T-helper 2 cell treated with Interferon-gamma antibody and Interleukin-4, amounts not matched to agents 5 μg/mL and 100 μg/mL, for 36 hours (primary cell): ENCODE measurements around the gene PTOV1.

ENCODE experiments used
- DNase-seq: peaks from one replicate; pipeline ENCODE4 v3.0.0; 2021; ENCODE audit warnings: low spot score
- H3K27ac Mint-ChIP-seq: one replicate; pipeline ENCODE4 v1.8.0; 2021; ENCODE audit warnings: mild to moderate bottlenecking, mixed read lengths
- H3K27me3 Mint-ChIP-seq: one replicate; pipeline ENCODE4 v1.8.0; 2021; ENCODE audit warnings: low read depth, mixed read lengths
- H3K36me3 Mint-ChIP-seq: one replicate; pipeline ENCODE4 v1.8.0; 2021; ENCODE audit warnings: low read depth, mixed read lengths
- H3K4me1 Mint-ChIP-seq: one replicate; pipeline ENCODE4 v1.8.0; 2021; ENCODE audit warnings: low read depth, mixed read lengths
- H3K4me3 Mint-ChIP-seq: one replicate; pipeline ENCODE4 v1.8.0; 2022; ENCODE audit warnings: mild to moderate bottlenecking, moderate library complexity, mixed read lengths
- H3K9me3 Mint-ChIP-seq: one replicate; pipeline ENCODE4 v1.8.0; 2021; ENCODE audit warnings: mixed read lengths

PTOV1 gene

DNA sequence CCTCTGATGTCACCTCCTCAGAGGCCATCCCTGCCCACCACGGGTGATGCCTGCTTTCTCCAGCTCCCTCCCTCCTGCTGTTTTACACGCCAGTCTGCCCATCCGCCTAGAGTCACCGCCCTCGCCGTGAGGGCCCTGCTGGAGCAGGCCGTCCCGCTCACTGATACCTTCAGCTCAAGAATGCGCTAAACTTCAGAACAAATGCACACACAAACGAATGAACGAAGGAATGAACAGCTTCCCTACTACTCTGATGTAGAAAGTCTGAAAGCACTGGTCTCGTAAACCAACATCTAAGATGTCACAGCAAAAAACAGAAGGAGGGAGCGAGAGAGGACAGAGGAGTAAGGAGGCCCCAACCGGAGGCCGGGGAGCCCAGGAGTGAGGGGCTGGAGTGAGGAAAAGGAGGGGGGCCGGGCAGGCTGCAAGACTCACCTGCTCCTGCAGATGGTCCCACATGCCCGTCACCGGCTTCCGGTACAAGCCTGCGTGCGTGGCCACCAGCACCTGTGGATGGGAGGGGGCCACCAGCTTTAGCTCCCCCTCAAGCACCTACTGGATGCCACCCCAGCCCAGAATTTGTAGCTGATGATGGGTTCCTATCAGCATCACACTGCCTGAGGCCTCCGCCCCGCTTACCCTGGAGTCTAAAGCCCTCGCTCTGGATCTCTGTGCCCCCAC lies 12.4 kb downstream of the PTOV1 start:
- Mint-ChIP-seq H3K4me3 (no peak overlapping the region), H3K4me1 (peaks cover 21% of the 10 kb centered on the region), H3K9me3 (no peaks in the 10 kb centered on the region), H3K27me3 (no peaks in the 10 kb centered on the region), H3K27ac (no peak overlapping the region), H3K36me3 (peaks cover 44% of the 10 kb centered on the region)
- DNase-seq: no peak

DNA sequence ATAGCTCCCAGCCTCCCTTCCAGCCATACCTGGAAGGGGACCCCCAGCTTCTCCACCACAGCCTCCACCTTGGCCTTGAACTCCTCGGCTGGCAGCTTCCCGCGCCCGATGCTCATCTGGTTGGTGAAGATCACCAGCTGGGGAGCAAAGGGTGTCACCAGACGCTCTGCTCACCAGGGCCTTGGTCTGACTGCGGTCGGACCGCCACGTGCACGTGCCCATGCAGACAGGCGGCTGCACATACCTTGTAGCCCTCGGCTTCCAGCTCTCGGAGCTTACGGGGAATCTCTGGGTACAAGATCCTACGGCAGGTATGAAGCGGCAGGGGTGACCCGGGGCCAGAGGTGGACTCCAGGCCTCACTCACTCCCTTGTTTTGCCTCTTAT lies 13.0 kb downstream of the PTOV1 start:
- Mint-ChIP-seq H3K4me1 (peaks cover 24% of the 10 kb centered on the region), H3K9me3 (no peaks in the 10 kb centered on the region), H3K36me3 (peaks cover 41% of the 10 kb centered on the region), H3K4me3 (no peak overlapping the region), H3K27ac (no peak overlapping the region), H3K27me3 (no peaks in the 10 kb centered on the region)
- DNase-seq: no peak

DNA sequence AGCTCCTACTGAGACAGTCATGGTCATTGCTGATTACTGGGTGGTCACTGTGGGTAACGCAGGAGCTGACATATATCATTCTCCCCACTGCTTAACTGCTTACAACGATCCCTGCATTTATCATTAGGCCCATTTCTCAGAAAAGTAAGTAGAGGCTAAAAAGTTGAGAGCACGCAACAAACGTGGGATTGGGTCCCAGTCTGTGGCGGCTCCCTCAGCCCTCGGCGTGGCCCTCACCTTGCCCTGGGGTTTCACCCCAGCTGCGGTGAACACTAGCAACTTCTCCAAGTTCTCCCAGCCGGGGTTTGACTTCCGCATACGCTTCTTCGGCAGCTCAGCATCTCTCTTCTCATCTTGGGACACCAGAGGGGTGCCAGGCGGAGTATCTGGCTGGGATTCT lies 13.9 kb downstream of the PTOV1 start:
- peaks cover 24% of the 10 kb centered on the region for H3K4me1 Mint-ChIP-seq
- no peaks in the 10 kb centered on the region for H3K9me3 Mint-ChIP-seq
- H3K27ac Mint-ChIP-seq: no peak overlapping the region
- H3K4me3 Mint-ChIP-seq: no peak overlapping the region
- no peak for DNase-seq
- H3K36me3 Mint-ChIP-seq: peaks cover 37% of the 10 kb centered on the region
- H3K27me3 Mint-ChIP-seq: no peaks in the 10 kb centered on the region

DNA sequence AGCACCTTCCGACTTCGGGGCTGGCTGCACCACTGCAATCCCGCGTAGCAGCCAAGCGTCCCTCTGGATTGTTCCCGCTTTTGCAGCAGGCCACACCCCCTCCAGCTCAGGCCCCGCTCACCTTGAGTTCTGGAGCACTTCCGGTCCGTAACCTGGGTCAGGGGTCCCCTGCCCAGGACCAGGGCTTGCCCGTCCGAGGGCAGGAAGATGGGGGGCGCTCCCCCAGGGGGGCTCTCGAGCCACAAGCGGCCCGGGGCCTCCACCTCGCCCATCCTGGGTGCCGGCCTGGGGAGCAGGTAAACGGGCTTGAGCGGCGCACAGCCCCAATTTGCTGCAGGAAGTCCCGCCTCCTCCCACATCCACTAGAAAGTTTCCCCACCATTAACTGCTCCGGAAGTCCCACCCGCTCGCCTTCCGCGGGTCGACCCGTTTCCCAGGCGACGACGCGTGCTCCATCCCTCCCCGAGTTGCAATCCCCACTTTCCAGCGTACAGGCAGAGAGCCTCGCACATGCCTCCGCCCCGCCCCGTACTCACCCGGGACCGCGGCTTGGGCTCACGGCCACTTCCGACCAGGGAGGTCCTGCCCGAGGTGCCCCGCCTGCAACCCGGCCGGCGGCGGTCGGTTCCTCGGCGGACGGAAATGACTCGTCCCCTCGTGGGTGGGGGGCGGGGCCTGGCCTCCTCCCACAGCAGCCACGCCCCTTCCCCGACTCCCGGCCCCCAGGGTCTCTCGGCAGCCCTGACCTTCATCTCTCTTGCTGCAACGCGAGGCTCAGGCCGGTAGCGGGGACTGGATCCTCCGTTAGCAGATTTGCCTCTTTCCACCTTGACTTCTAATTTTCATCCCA lies 16.2 kb downstream of the PTOV1 start, which contains the start of gene PNKP:
PNKP (minus strand) TSS at position 644 of the 850 bp plus-strand sequence; CDS start at position 272, 372 bp downstream.
- no peaks in the 10 kb centered on the region for H3K27me3 Mint-ChIP-seq
- no peaks in the 10 kb centered on the region for H3K9me3 Mint-ChIP-seq
- H3K4me1 Mint-ChIP-seq: peaks cover 31% of the 10 kb centered on the region
- H3K27ac Mint-ChIP-seq: peak within 1 kb of the TSS; percentile 100
- H3K36me3 Mint-ChIP-seq: peaks cover 34% of the 10 kb centered on the region
- DNase-seq: peak; percentile 89
- H3K4me3 Mint-ChIP-seq: no peak within 1 kb of the TSS

- Mint-ChIP-seq H3K27ac (no peak overlapping the region), H3K4me1 (peaks cover 31% of the 10 kb centered on the region), H3K36me3 (peaks cover 27% of the 10 kb centered on the region), H3K9me3 (no peaks in the 10 kb centered on the region), H3K27me3 (no peaks in the 10 kb centered on the region), H3K4me3 (no peak overlapping the region)
- DNase-seq: no peak
Measured at GRCh38 chr19:49869009-49869483, 18.1 kb downstream of the PTOV1 start.

GRCh38 chr19:49869484-49870308 lies 18.7 kb downstream of the PTOV1 start:
- Mint-ChIP-seq H3K27me3 (no peaks in the 10 kb centered on the region), H3K36me3 (peaks cover 20% of the 10 kb centered on the region), H3K9me3 (no peaks in the 10 kb centered on the region), H3K4me1 (peaks cover 31% of the 10 kb centered on the region), H3K27ac (peak overlapping the region; percentile 86), H3K4me3 (no peak overlapping the region)
- peak; percentile 94 for DNase-seq

DNA sequence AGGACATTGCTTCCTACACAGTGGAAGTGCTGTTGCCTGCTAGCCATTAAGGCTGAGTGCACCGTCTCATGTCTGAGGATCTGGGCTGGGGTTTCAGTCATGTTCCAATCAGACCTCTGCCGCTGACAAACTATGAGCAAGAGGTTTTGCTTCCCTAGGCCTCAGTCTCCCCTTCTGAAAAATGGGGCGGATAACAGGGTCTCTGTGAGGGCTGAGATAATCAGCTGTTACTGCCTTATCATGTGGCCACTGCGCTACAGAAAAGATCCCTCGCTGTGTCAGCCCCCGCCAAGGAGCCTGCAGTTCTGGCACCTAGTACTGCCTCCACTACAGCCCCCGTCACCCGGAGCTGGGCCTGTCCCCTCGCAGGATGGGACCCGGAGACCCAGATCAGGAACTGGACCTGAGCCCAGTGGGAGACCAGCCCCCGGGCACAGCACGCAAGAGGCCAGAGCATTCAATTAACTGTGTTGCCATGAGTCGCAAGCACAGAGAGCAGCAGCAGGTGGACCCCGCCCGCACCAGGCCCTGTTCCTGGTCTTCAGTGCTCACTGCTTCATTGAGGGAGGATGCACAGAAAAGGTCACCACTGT lies 19.4 kb downstream of the PTOV1 start:
- Mint-ChIP-seq H3K4me1 (peaks cover 30% of the 10 kb centered on the region), H3K27ac (peak overlapping the region; percentile 86), H3K36me3 (peaks cover 14% of the 10 kb centered on the region), H3K9me3 (no peaks in the 10 kb centered on the region), H3K4me3 (no peak overlapping the region), H3K27me3 (no peaks in the 10 kb centered on the region)
- DNase-seq: no peak

DNA sequence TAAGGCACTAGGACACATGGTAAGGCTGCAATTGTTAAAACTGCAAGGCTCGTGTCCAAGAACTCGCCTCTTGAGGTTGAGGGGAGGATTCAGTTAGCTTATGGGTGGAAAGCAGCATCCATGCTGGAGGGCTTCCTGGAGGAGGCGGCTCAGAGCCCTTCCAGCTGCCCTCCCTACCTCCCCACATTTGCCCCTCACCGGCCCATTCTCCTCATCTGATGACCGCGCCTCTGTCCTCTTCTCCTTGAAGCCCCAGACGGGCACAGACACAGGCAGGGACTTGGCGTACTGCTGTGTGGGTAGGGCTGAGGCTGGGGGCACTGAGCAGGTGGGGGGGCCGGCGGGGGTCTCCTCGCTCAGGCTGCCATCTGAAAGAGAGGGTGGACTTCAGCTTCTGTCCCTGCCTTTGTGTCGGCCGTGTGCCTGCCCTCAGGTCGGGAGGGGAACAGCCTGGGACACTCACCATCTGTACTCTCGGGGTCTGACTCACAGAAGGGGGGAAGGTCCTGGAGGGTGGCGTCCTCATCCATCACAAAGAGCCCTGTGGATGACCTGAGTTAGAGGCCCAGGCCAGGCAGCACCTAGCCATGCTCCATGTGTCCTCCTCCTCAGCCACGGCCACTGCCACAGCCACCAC lies 20.5 kb downstream of the PTOV1 start:
- no peaks in the 10 kb centered on the region for H3K9me3 Mint-ChIP-seq
- DNase-seq: no peak
- peak overlapping the region; percentile 73 for H3K27ac Mint-ChIP-seq
- H3K4me1 Mint-ChIP-seq: peaks cover 27% of the 10 kb centered on the region
- no peaks in the 10 kb centered on the region for H3K27me3 Mint-ChIP-seq
- H3K4me3 Mint-ChIP-seq: no peak overlapping the region
- H3K36me3 Mint-ChIP-seq: peaks cover 8% of the 10 kb centered on the region

- no peak for DNase-seq
- Mint-ChIP-seq H3K4me3 (no peak overlapping the region), H3K27ac (peak overlapping the region; percentile 29), H3K27me3 (no peaks in the 10 kb centered on the region), H3K36me3 (peaks cover 4% of the 10 kb centered on the region), H3K4me1 (peaks cover 22% of the 10 kb centered on the region), H3K9me3 (no peaks in the 10 kb centered on the region)
Measured at GRCh38 chr19:49872245-49873128, 21.5 kb downstream of the PTOV1 start.

GRCh38 chr19:49873129-49873521 lies 22.2 kb downstream of the PTOV1 start:
- Mint-ChIP-seq H3K4me1 (peaks cover 23% of the 10 kb centered on the region), H3K9me3 (no peaks in the 10 kb centered on the region), H3K4me3 (no peak overlapping the region), H3K27ac (no peak overlapping the region), H3K27me3 (no peaks in the 10 kb centered on the region), H3K36me3 (peaks cover 7% of the 10 kb centered on the region)
- no peak for DNase-seq

GRCh38 chr19:49873834-49874233 lies 22.9 kb downstream of the PTOV1 start:
- H3K36me3 Mint-ChIP-seq: peaks cover 8% of the 10 kb centered on the region
- H3K4me3 Mint-ChIP-seq: no peak overlapping the region
- DNase-seq: no peak
- no peak overlapping the region for H3K27ac Mint-ChIP-seq
- H3K4me1 Mint-ChIP-seq: peaks cover 23% of the 10 kb centered on the region
- no peaks in the 10 kb centered on the region for H3K27me3 Mint-ChIP-seq
- H3K9me3 Mint-ChIP-seq: no peaks in the 10 kb centered on the region

- Mint-ChIP-seq H3K4me1 (peaks cover 27% of the 10 kb centered on the region), H3K4me3 (no peak overlapping the region), H3K27me3 (no peaks in the 10 kb centered on the region), H3K27ac (peak overlapping the region; percentile 46), H3K36me3 (peaks cover 11% of the 10 kb centered on the region), H3K9me3 (no peaks in the 10 kb centered on the region)
- no peak for DNase-seq
Measured at GRCh38 chr19:49874503-49875157, 23.7 kb downstream of the PTOV1 start.
